GM23338 (cell line): ENCODE data around the gene HDAC9. TPM values are rescaled to one million over a fixed set of nuclear protein-coding genes. Genes with fewer than 3 reads are reported as not detected.
A peak's percentile ranks its signal among the peaks of the same experiment; 100 is the strongest.

Experiments
- ATAC-seq: fragments of 200-7000 bp; cut with Tn5 transposase; 3 replicates; pipeline ENCODE4 v1.9.1; 2020
- DNase-seq: peaks from one replicate; pipeline ENCODE4 v3.0.0-alpha.2; 2015; ENCODE audit warnings: low spot score
- H2AFZ ChIP-seq: fragments of 200-600 bp; sonication (generic); 2 replicates; pipeline ENCODE4 v1.8.0; 2016; ENCODE audit warnings: antibody characterized with exemption, mild to moderate bottlenecking, moderate library complexity
- H3F3A ChIP-seq: fragments of 200-600 bp; sonication (generic); replicated peaks from 2 replicates; pipeline ENCODE4 v1.8.0; 2017; ENCODE audit warnings: antibody characterized with exemption, mixed run types, low read depth
- H3K27ac ChIP-seq: fragments of 200-600 bp; sonication (generic); 2 replicates; pipeline ENCODE4 v1.6.1; 2016; ENCODE audit warnings: low read depth
- H3K27me3 ChIP-seq: fragments of 200-600 bp; sonication (generic); 2 replicates; pipeline ENCODE4 v1.8.0; 2016; ENCODE audit warnings: mild to moderate bottlenecking, mixed run types, moderate library complexity; ENCODE audit not compliant: insufficient read depth
- H3K36me3 ChIP-seq: fragments of 200-600 bp; sonication (generic); 2 replicates; pipeline ENCODE4 v1.8.0; 2016; ENCODE audit warnings: mild to moderate bottlenecking; ENCODE audit not compliant: insufficient read depth
- H3K4me1 ChIP-seq: fragments of 200-600 bp; sonication (generic); 2 replicates; pipeline ENCODE4 v1.8.0; 2016; ENCODE audit warnings: mild to moderate bottlenecking, moderate library complexity; ENCODE audit not compliant: insufficient read depth
- H3K4me2 ChIP-seq: fragments of 200-600 bp; sonication (generic); 2 replicates; pipeline ENCODE4 v1.7.1; 2017; ENCODE audit warnings: mixed run types
- H3K4me3 ChIP-seq: fragments of 200-600 bp; sonication (generic); 2 replicates; pipeline ENCODE4 v1.6.1; 2016; ENCODE audit warnings: mixed run types
- H3K79me2 ChIP-seq: fragments of 200-600 bp; sonication (generic); replicated peaks from 2 replicates; pipeline ENCODE4 v1.8.0; 2017; ENCODE audit warnings: mild to moderate bottlenecking; ENCODE audit not compliant: insufficient read depth
- H3K9me2 ChIP-seq: fragments of 200-600 bp; sonication (generic); 2 replicates; pipeline ENCODE4 v1.8.0; 2017; ENCODE audit not compliant: insufficient read depth
- H4K20me1 ChIP-seq: fragments of 200-600 bp; sonication (generic); replicated peaks from 2 replicates; pipeline ENCODE4 v1.8.0; 2017; ENCODE audit warnings: mild to moderate bottlenecking; ENCODE audit not compliant: insufficient read depth
- H3K27ac Mint-ChIP-seq: 2 replicates; pipeline ENCODE4 v1.8.0; 2020; ENCODE audit warnings: inconsistent platforms, mild to moderate bottlenecking, moderate library complexity, mixed read lengths
- H3K27me3 Mint-ChIP-seq: 3 replicates; pipeline ENCODE4 v1.8.0; 2022; ENCODE audit warnings: low read depth, mild to moderate bottlenecking, moderate library complexity, mixed read lengths, inconsistent platforms; ENCODE audit not compliant: insufficient read depth, poor library complexity
- H3K36me3 Mint-ChIP-seq: 3 replicates; pipeline ENCODE4 v1.8.0; 2021; ENCODE audit warnings: low read depth, mild to moderate bottlenecking, inconsistent platforms, moderate library complexity, mixed read lengths
- H3K4me1 Mint-ChIP-seq: 3 replicates; pipeline ENCODE4 v1.8.0; 2020; ENCODE audit warnings: mild to moderate bottlenecking, inconsistent platforms, mixed read lengths
- H3K4me3 Mint-ChIP-seq: 3 replicates; pipeline ENCODE4 v1.8.0; 2021; ENCODE audit warnings: moderate library complexity, mild to moderate bottlenecking, inconsistent platforms, mixed read lengths
- H3K9me3 Mint-ChIP-seq: 3 replicates; pipeline ENCODE4 v1.8.0; 2020; ENCODE audit warnings: moderate library complexity, mild to moderate bottlenecking, inconsistent platforms, mixed read lengths
- EZH2phosphoT487 ChIP-seq: fragments of 200-600 bp; sonication (generic); IDR thresholded peaks from one replicate; pipeline ENCODE4 v1.8.1; 2018; ENCODE audit warnings: antibody characterized with exemption; ENCODE audit not compliant: unreplicated experiment
- JUNB ChIP-seq: IDR thresholded peaks from one replicate; pipeline ENCODE4 v1.6.1; 2016; ENCODE audit warnings: antibody characterized with exemption; ENCODE audit not compliant: unreplicated experiment
- NANOG ChIP-seq: IDR thresholded peaks from 2 replicates; pipeline ENCODE4 v1.6.1; 2016; ENCODE audit warnings: antibody characterized with exemption, borderline replicate concordance
- REST ChIP-seq: IDR thresholded peaks from one replicate; pipeline ENCODE4 v1.6.1; 2018; ENCODE audit warnings: antibody characterized with exemption; ENCODE audit not compliant: unreplicated experiment
- STAT1 ChIP-seq: IDR thresholded peaks from one replicate; pipeline ENCODE4 v1.6.1; 2016; ENCODE audit warnings: antibody characterized with exemption; ENCODE audit not compliant: unreplicated experiment
- ZNF331 ChIP-seq: fragments of 250-450 bp; sonication (Bioruptor Pico); IDR thresholded peaks from 2 replicates; pipeline ENCODE4 v1.5.0; 2020; ENCODE audit warnings: low read depth, mild to moderate bottlenecking, moderate library complexity
- ZNF462 ChIP-seq: fragments of 250-450 bp; sonication (Bioruptor Pico); IDR thresholded peaks from 2 replicates; pipeline ENCODE4 v1.5.0; 2020; ENCODE audit warnings: mild to moderate bottlenecking, moderate library complexity
- polyA plus RNA-seq: library from polyadenylated mRNA; unstranded; fragments of >200 nt; fragmentation: Nextera tagmentation; extraction: Ambion mirVana; gene quantifications from 2 replicates; pipeline ENCODE4 v1.2.1, GENCODE V29; 2016
- total RNA-seq: library from RNA; depleted of rRNA; stranded (reverse); fragments of >200 nt; shearing (Covaris generic); gene quantifications from 2 replicates; pipeline ENCODE4 v1.2.3, GENCODE V29; 2014

Gene HDAC9
- total and polyA plus RNA-seq, 2 experiments from 2014 or later, result 8.3 to 18.5 TPM

- H3K4me3 Mint-ChIP-seq, result no peak overlapping the region
- H3K4me1 Mint-ChIP-seq, result no peaks in the 10 kb centered on the region
- no peaks in the 10 kb centered on the region for H3K36me3 ChIP-seq
- no peak for ATAC-seq
- H3K4me3 ChIP-seq, result no peak overlapping the region
- no peaks in the 10 kb centered on the region for H4K20me1 ChIP-seq
- no peak for DNase-seq
- no peaks in the 10 kb centered on the region for H3K9me3 Mint-ChIP-seq
- no peaks in the 10 kb centered on the region for H3K36me3 Mint-ChIP-seq
- no peaks in the 10 kb centered on the region for H3K79me2 ChIP-seq
- H3K27ac ChIP-seq, result no peak overlapping the region
- H3K27ac Mint-ChIP-seq, result no peak overlapping the region
- H3K27me3 Mint-ChIP-seq, result no peaks in the 10 kb centered on the region
- H3F3A ChIP-seq, result no peaks in the 10 kb centered on the region
- H2AFZ ChIP-seq, result peak overlapping the region; percentile 11; the same call in 1 of the 2 replicates
- TF ChIP-seq STAT1, result no peak
- TF ChIP-seq REST, result no peak
- no peak for TF ChIP-seq JUNB
- TF ChIP-seq EZH2phosphoT487, result no peak
- no peak for TF ChIP-seq ZNF462 (CRISPR knock-in tag)
- no peak for TF ChIP-seq ZNF331 (CRISPR knock-in tag)
- no peak for TF ChIP-seq NANOG
- H3K4me2 ChIP-seq, result no peak overlapping the region
- H3K9me2 ChIP-seq, result 0 out of 2 replicates have a peak, but pooled peaks cover 3% of the 10 kb centered on the region
- H3K27me3 ChIP-seq, result no peaks in the 10 kb centered on the region
- H3K4me1 ChIP-seq, result 0 out of 2 replicates have a peak, but pooled peaks cover 4% of the 10 kb centered on the region
These were observed 395.5 kb downstream of the HDAC9 start for GRCh38 chr7:18890885-18891621.
